SU-DHL-6 (cell line): Measurements from ENCODE around the gene CIP2A.

Experiments
- H2AFZ ChIP-seq: fragments of 200-600 bp; sonication (generic); 2 replicates; pipeline ENCODE4 v1.6.1; 2014; ENCODE audit warnings: low read depth, mild to moderate bottlenecking, moderate library complexity, mixed read lengths, antibody characterized with exemption, low read length; ENCODE audit not compliant: severe bottlenecking
- H3F3A ChIP-seq: fragments of 200-600 bp; shearing (Covaris generic); 2 replicates; pipeline ENCODE4 v1.6.0; 2016; ENCODE audit warnings: antibody characterized with exemption, mild to moderate bottlenecking; ENCODE audit not compliant: insufficient read depth
- H3K27ac ChIP-seq: fragments of 200-600 bp; sonication (generic); 2 replicates; pipeline ENCODE4 v1.5.1; 2016; ENCODE audit warnings: low read depth, mild to moderate bottlenecking, low read length, moderate library complexity, mixed read lengths
- H3K27me3 ChIP-seq: fragments of 200-600 bp; sonication (generic), shearing (Covaris generic); 2 replicates; pipeline ENCODE4 v1.6.0; 2014; ENCODE audit warnings: mild to moderate bottlenecking, low read length
- H3K36me3 ChIP-seq: fragments of 200-600 bp; sonication (generic); 2 replicates; pipeline ENCODE4 v1.6.1; 2014; ENCODE audit warnings: mild to moderate bottlenecking, low read length, mixed read lengths
- H3K4me2 ChIP-seq: fragments of 300-600, 200-600 bp; shearing (Covaris generic), sonication (generic); 2 replicates; pipeline ENCODE4 v1.6.0; 2014; ENCODE audit warnings: low read length, low read depth, mild to moderate bottlenecking; ENCODE audit not compliant: poor library complexity, severe bottlenecking
- H3K4me3 ChIP-seq: fragments of 200-600 bp; sonication (generic); 2 replicates; pipeline ENCODE4 v1.5.1; 2014; ENCODE audit warnings: antibody characterized with exemption, low read length, mild to moderate bottlenecking, mixed read lengths; ENCODE audit not compliant: insufficient read depth, poor library complexity, severe bottlenecking
- H3K79me2 ChIP-seq: fragments of 200-600 bp; sonication (generic); 2 replicates; pipeline ENCODE4 v1.6.1; 2014; ENCODE audit warnings: mild to moderate bottlenecking, low read length, moderate library complexity; ENCODE audit not compliant: insufficient read depth
- H3K9ac ChIP-seq: fragments of 200-600 bp; sonication (generic); 2 replicates; pipeline ENCODE4 v1.7.0; 2014; ENCODE audit warnings: mild to moderate bottlenecking, low read length
- H3K9me2 ChIP-seq: fragments of 200-600 bp; sonication (generic); replicated peaks from 2 replicates; pipeline ENCODE4 v1.6.1; 2014; ENCODE audit warnings: low read length; ENCODE audit not compliant: insufficient read depth
- H3K9me3 ChIP-seq: fragments of 200-600 bp; sonication (generic); 2 replicates; pipeline ENCODE4 v1.6.1; 2014; ENCODE audit warnings: low read length, mixed read lengths; ENCODE audit not compliant: insufficient read depth
- H4K20me1 ChIP-seq: fragments of 200-600 bp; sonication (generic); 2 replicates; pipeline ENCODE4 v1.6.1; 2014; ENCODE audit warnings: low read depth, mild to moderate bottlenecking, antibody characterized with exemption, low read length, moderate library complexity, mixed read lengths
- EZH2phosphoT487 ChIP-seq: fragments of 200-600 bp; sonication (generic), shearing (Covaris generic); conservative IDR thresholded peaks from 2 replicates; pipeline ENCODE4 v1.6.1; 2018; ENCODE audit warnings: mild to moderate bottlenecking, antibody characterized with exemption, low read length, moderate library complexity, mixed read lengths
- TF ChIP-seq, protein P1 (sequence below): fragments of 200-600 bp; sonication (generic); IDR thresholded peaks from one replicate; pipeline ENCODE4 v1.5.1; 2017; ENCODE audit warnings: antibody characterized with exemption, mild to moderate bottlenecking, low read length, moderate library complexity; ENCODE audit not compliant: insufficient read depth, poor library complexity, severe bottlenecking

The CIP2A gene

DNA sequence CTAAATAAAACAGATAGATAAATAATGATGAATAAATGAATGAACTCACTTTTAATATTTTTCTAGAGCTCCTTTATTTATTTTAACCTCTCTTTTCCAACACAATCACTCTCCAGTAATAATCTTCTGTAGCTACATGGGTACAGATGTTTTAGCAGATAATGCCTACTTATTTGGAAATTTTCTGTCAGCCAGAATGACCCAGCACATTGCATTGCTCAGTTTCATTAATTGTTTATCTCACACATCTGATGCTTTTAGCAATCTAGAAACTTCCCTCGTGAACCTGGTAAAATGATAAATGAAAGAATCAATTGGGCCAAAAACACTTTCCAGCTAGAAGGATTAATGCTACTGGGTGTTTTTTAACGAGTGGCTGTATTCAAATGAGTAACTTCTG is 64.0 kb downstream of the CIP2A start:
- TF ChIP-seq EZH2phosphoT487 = no peak
- TF ChIP-seq, protein P1, sequence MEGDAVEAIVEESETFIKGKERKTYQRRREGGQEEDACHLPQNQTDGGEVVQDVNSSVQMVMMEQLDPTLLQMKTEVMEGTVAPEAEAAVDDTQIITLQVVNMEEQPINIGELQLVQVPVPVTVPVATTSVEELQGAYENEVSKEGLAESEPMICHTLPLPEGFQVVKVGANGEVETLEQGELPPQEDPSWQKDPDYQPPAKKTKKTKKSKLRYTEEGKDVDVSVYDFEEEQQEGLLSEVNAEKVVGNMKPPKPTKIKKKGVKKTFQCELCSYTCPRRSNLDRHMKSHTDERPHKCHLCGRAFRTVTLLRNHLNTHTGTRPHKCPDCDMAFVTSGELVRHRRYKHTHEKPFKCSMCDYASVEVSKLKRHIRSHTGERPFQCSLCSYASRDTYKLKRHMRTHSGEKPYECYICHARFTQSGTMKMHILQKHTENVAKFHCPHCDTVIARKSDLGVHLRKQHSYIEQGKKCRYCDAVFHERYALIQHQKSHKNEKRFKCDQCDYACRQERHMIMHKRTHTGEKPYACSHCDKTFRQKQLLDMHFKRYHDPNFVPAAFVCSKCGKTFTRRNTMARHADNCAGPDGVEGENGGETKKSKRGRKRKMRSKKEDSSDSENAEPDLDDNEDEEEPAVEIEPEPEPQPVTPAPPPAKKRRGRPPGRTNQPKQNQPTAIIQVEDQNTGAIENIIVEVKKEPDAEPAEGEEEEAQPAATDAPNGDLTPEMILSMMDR = no peak
- Histone ChIP-seq H4K20me1 (no peaks in the 10 kb centered on the region), H3K4me3 (no peak overlapping the region), H3K4me2 (no peak overlapping the region), H3K36me3 (no peaks in the 10 kb centered on the region), H3K27me3 (no peaks in the 10 kb centered on the region), H3K27ac (no peak overlapping the region), H3K9me3 (no peaks in the 10 kb centered on the region), H3K9me2 (no peaks in the 10 kb centered on the region), H3F3A (no peaks in the 10 kb centered on the region), H3K9ac (no peak overlapping the region), H3K79me2 (no peaks in the 10 kb centered on the region), H2AFZ (no peak overlapping the region)

GRCh38 chr3:108524537-108524936 is 64.7 kb downstream of the CIP2A start:
- Histone ChIP-seq H3K79me2 (no peaks in the 10 kb centered on the region), H3K27ac (no peak overlapping the region), H3K9me3 (no peaks in the 10 kb centered on the region), H3K9me2 (no peaks in the 10 kb centered on the region), H3F3A (no peaks in the 10 kb centered on the region), H3K4me2 (no peak overlapping the region), H4K20me1 (no peaks in the 10 kb centered on the region), H3K36me3 (no peaks in the 10 kb centered on the region), H3K4me3 (no peak overlapping the region), H3K27me3 (no peaks in the 10 kb centered on the region), H2AFZ (no peak overlapping the region), H3K9ac (no peak overlapping the region)
- TF ChIP-seq, protein P1 = no peak
- no peak for TF ChIP-seq EZH2phosphoT487

GRCh38 chr3:108518895-108519294 is 70.3 kb downstream of the CIP2A start:
- H2AFZ ChIP-seq = no peak overlapping the region
- no peaks in the 10 kb centered on the region for H3F3A ChIP-seq
- H3K4me2 ChIP-seq = no peak overlapping the region
- no peak for TF ChIP-seq EZH2phosphoT487
- TF ChIP-seq, protein P1 = no peak
- no peaks in the 10 kb centered on the region for H3K79me2 ChIP-seq
- H3K27ac ChIP-seq = no peak overlapping the region
- H3K9ac ChIP-seq = no peak overlapping the region
- no peaks in the 10 kb centered on the region for H3K36me3 ChIP-seq
- no peaks in the 10 kb centered on the region for H3K9me3 ChIP-seq
- no peak overlapping the region for H3K4me3 ChIP-seq
- H4K20me1 ChIP-seq = no peaks in the 10 kb centered on the region
- H3K27me3 ChIP-seq = no peaks in the 10 kb centered on the region
- no peaks in the 10 kb centered on the region for H3K9me2 ChIP-seq
